GM12891 (cell line): ENCODE measurements around the gene SLC17A6. TPM values are rescaled to one million over a fixed set of nuclear protein-coding genes. Genes with fewer than 3 reads are reported as not detected.

ENCODE experiments used
- DNase-seq: peaks from one replicate; pipeline ENCODE4 v3.0.0; 2011; ENCODE audit warnings: low spot score; ENCODE audit not compliant: insufficient read length
- FAIRE-seq: peaks from 2 replicates; lab custom pipeline; 2011; peaks lifted over from hg19 to GRCh38; lab: Jason Lieb, UNC
- PAX5 ChIP-seq: IDR thresholded peaks from 2 replicates; pipeline ENCODE4 v1.6.1; 2011; ENCODE audit warnings: low read length, moderate library complexity, mild to moderate bottlenecking; ENCODE audit not compliant: insufficient read depth, severe bottlenecking
- POLR2A ChIP-seq: IDR thresholded peaks from 2 replicates; pipeline ENCODE4 v1.6.1; 2011; ENCODE audit warnings: low read depth, low read length, control low read depth
- POLR2AphosphoS5 ChIP-seq: IDR thresholded peaks from 2 replicates; pipeline ENCODE4 v1.6.1; 2011; ENCODE audit warnings: low read depth, low read length, control low read depth
- POU2F2 ChIP-seq: IDR thresholded peaks from 2 replicates; pipeline ENCODE4 v1.6.1; 2011; ENCODE audit warnings: low read depth, mild to moderate bottlenecking, control low read depth, low read length, moderate library complexity
- SPI1 ChIP-seq: IDR thresholded peaks from 2 replicates; pipeline ENCODE4 v1.6.1; 2011; ENCODE audit warnings: low read depth, low read length, control low read depth
- TAF1 ChIP-seq: IDR thresholded peaks from 2 replicates; pipeline ENCODE4 v1.6.1; 2011; ENCODE audit warnings: low read depth, low read length, control low read depth
- polyA plus RNA-seq: library from polyadenylated mRNA; unstranded; fragments of >200 nt; gene quantifications from one replicate; pipeline ENCODE4 v1.2.1, GENCODE V29; 2012; ENCODE audit warnings: low read depth, missing spikeins, inconsistent platforms; ENCODE audit not compliant: missing spikeins

Gene SLC17A6
- not detected for polyA plus RNA-seq

DNA sequence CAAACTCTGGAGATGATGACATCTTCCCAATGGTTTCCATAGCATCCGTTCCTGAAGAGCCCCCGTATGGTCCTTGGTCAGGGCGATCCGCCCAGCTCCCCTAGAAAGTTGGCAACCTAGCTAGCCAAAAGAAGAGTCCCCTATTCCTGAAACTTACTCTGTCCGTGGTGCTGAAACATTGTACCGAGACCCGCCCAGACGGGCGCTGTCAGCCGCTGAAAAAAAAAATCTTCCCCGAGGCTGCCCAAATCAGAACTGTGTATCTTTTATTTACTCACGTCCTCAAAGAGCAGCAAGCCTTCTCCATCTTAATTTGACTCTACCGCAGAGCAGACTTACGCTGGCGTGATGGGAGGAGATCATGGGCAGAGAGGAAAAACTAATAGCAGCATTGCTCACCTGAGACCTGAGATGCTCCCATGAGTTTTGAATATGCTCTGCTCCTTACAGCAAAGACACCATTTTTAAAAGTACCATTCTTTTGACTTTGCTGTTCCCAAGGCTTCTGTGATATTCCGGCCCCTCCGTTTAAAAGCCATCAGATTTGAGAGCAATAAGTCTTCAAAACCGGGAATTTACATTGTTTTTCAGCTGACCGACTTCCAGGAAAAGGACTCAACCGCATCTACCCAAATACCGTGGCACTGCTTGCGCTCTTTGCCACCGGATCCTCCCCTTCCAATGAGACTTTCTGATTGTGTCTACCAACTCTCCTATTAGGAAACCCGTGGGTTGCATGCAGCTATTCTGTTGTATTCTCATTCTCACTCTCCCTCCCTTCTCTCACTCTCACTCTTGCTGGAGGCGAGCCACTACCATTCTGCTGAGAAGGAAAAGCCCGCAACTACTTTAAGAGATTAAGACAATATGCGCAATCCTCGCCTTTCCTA is at the start of gene SLC17A6:
Gene SLC17A6 (plus strand): TSS at position 786 of the 890 bp plus-strand sequence. CDS start 153 bp downstream, outside the sequence.
- FAIRE-seq (no peak), DNase-seq (no peak)
- no peak for TF ChIP-seq PAX5
- no peak for TF ChIP-seq POLR2A
- no peak for TF ChIP-seq POU2F2
- TF ChIP-seq SPI1, result no peak

DNA sequence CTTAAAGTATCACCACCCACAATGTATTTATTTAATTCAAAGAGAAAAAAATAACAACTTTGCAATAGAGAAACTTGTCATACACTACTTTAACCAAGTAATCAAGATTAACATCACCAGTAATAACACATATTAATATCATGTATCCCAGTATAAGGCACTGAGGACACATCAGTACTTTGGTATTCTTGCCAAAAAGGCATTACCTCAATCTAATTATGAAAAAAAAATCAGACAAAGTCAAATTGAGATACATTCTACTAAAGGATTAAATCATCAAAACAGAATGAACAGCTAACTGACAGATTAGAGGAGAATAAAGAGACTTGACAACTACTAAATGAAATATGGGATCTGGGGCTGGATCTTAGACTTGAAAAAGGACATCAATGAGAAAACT is 35.8 kb upstream of the SLC17A6 start:
- FAIRE-seq, result no peak
- no peak for DNase-seq
- no peak for TF ChIP-seq POU2F2
- TF ChIP-seq POLR2A, result no peak
- no peak for TF ChIP-seq PAX5

DNA sequence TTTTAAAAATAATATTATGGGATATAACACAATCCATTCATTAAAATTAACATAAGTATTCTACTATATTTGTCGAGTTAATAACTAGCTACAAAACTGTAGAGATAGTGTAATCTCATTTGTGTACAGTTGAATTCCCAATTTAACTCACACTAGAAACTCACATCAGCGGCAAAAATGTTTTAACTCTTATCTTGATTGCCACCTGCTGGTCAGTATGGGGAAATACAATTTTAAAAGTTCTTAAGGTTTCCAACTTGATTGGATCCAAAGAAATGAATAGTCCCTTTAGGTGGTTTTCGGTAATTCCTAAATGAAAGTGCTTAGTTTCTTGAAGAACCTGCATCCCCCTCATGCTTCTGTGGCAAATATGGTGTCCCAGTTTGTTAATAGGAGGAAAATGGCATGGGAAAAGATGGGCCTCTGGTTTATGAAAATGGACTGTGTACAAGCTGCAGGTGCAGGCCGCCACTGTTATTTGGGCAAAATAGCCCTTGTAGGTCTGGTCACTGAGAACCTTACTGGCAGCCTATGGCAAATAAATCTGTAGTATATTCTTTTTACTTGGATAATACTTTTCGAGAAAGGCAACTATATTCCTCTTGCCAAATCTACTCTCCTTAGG is 33.7 kb upstream of the SLC17A6 start:
- FAIRE-seq (no peak), DNase-seq (no peak)
- TF ChIP-seq TAF1, result no peak
- TF ChIP-seq POLR2AphosphoS5, result no peak
- no peak for TF ChIP-seq POLR2A
- TF ChIP-seq POU2F2, result no peak
- TF ChIP-seq PAX5, result no peak
- TF ChIP-seq SPI1, result no peak

DNA sequence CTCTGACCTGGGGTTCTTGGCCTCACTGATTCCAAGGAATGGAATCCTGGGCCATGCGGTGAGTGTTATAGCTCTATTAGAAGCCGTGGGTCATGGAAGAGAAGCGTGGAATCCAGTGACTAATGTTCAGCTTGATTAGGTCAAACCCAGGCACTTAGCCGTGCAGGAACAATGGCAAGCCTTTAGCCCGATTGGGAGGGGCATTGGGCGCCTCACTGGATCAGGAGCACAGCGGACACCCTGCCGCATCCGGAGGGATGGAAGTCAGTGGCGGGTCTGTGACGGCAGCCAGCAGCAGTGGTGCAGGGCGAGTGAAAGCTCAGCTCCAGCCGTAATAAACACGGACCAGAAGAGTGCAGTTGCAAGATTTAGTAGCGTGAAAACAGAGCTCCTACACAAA is 20.5 kb upstream of the SLC17A6 start:
- no peak for TF ChIP-seq SPI1
- TF ChIP-seq POU2F2, result no peak
- TF ChIP-seq POLR2AphosphoS5, result no peak
- TF ChIP-seq POLR2A, result no peak
- TF ChIP-seq TAF1, result no peak
- no peak for TF ChIP-seq PAX5
- DNase-seq (no peak), FAIRE-seq (no peak)

DNA sequence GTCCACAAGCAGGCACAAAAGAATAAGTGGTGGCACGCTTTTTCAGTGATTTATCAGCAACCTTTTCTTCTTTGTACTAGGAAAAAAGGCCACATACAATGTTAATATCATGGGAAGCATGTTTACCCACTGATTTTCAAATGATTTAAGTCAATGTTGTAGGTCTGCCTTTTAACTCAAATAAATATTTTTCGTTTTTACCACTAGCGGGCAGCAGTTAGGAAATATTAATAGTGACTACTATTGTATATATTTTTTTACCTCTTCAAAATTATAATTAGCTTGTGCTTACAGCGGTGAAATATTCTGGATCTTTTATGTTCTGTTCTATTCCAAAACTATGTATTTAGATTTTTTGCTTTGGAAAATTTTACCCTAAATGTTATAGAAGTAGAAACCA is 6.4 kb upstream of the SLC17A6 start:
- FAIRE-seq, result no peak

DNA sequence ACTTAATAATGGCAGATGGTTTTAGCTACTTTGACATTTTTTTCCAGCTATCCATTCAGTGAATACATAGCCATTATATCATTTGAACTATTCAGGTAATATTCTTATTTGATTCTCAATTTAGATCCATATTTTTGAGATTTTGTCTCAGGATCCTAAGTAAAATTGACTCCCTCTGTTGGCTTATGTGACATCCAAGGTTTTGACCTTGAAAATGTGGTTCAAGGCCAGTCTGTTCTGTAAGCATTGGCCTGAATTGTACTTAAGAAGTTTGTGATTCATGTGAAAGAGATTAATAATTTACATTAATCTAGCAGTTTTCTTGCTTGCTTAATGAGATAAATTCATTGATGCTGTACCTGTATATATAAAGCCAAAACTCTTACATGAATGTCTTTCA is 1.6 kb upstream of the SLC17A6 start:
- TF ChIP-seq POLR2AphosphoS5 (no peak), TAF1 (no peak), PAX5 (no peak), POU2F2 (no peak), SPI1 (no peak), POLR2A (no peak)
- FAIRE-seq, result no peak

More for the DNA sequence above, 6.4 kb upstream of the SLC17A6 start:
- no peak for TF ChIP-seq PAX5
- TF ChIP-seq TAF1, result no peak
- TF ChIP-seq SPI1, result no peak
- TF ChIP-seq POLR2AphosphoS5, result no peak
- TF ChIP-seq POU2F2, result no peak
- TF ChIP-seq POLR2A, result no peak
- DNase-seq, result no peak

DNA sequence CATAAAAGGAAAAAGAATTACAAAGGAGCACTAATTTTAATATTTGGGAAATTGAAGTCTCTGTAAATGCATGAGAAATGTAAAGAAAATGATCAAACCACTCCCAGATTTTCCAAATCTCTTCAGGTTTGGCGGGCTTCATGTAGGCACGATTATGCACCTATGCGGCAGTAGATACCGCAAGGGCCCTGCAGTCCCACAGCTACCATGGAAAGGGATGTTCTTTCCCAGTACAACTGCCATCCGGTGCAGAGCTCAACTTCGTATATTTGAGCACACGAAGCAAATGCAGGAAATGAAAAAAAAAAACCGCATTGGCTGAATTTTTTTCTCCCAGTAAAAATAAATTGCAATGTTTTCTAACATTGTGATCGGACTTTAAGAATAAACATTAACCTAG is 1.4 kb downstream of the SLC17A6 start:
- TF ChIP-seq PAX5, result no peak

More for the DNA sequence above, 1.6 kb upstream of the SLC17A6 start:
- DNase-seq, result no peak

DNA sequence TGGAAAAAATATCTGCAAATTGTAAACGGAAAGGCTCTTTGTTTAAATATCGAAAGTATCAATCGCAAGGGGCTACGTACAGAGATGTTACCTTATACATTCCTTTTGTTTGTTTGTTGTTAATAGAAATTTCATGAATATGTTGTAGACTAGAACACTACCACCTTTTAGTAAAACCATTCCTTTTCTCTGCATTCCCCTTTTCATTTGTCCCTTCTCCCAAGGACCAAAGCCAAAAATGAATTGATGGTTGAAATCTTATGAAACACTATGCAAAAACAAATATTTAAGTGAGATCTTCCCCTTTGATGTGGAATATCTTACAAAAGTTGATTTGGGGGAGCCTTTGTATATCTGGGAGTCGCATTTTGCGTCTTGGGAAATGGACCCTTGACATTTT is 2.1 kb downstream of the SLC17A6 start:
- DNase-seq (no peak), FAIRE-seq (no peak)
- TF ChIP-seq POU2F2 (no peak), POLR2A (no peak), POLR2AphosphoS5 (no peak), PAX5 (no peak), SPI1 (no peak), TAF1 (no peak)

More for the DNA sequence above, 1.4 kb downstream of the SLC17A6 start:
- FAIRE-seq, result no peak
- no peak for DNase-seq

DNA sequence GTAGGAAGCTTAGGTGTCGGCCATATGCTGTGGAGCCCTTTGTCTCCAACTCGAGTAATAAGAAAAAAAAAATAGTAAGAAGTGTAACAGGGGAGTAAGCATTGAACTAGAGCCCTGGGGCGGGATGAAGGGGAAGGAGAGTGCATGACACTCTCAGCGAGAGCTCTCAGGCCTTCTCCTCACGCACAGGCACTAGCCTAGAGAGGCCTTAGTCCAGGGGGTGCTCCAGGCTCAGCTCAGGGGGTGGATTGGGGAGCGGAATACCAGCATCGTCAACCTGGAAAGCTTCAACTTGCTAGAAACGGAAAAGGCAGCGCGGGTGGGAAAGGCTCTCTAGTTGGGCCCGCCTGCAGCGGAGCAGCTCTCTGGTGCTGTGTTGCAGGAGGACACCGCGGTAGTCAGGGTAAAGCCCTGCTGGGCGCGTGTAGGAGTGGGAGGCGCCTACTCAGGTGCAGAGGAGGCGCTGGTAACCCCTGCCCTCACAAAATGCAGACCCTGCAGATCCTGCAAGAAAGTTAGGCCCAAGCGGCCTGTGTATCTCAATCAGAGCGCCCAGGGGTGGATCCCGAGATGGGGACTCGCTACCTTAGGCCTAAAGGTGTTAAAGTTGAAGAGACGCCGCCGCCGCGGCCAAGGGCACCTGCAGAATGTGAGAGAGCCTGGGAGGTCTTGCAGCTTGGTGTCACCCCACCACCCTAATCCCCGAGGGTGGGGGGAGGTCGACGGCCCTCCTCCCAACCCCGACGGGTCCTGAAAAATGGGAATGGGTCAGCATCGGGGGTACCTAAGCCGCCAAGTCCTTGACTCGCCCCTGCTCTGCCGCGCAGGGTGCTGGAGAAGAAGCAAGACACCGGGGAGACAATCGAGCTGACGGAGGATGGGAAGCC is 2.8 kb downstream of the SLC17A6 start:
- DNase-seq (no peak), FAIRE-seq (no peak)
- no peak for TF ChIP-seq PAX5
- TF ChIP-seq TAF1, result no peak
- no peak for TF ChIP-seq POLR2AphosphoS5
- TF ChIP-seq POU2F2, result no peak
- no peak for TF ChIP-seq POLR2A
- TF ChIP-seq SPI1, result no peak
